DMS114 treated with DMSO at 0.1 percent for 48 hours (cell line): Measurements from ENCODE around the gene CHN2.
"Not testable (repeated sequence)": the region's sequence is repeated elsewhere in the genome, so short reads cannot be mapped to it uniquely, and the experiment has no call there.

ENCODE experiments used
- DNase-seq: peaks from one replicate; lab custom pipeline; 2025; ENCODE audit not compliant: unreplicated experiment; lab: John Stamatoyannopoulos, UW

CHN2 gene

GRCh38 chr7:29518616-29519015 lies 324.0 kb downstream of the CHN2 start:
- DNase-seq, result no peak

GRCh38 chr7:29523728-29524127 lies 329.2 kb downstream of the CHN2 start:
- DNase-seq, result no peak

DNA sequence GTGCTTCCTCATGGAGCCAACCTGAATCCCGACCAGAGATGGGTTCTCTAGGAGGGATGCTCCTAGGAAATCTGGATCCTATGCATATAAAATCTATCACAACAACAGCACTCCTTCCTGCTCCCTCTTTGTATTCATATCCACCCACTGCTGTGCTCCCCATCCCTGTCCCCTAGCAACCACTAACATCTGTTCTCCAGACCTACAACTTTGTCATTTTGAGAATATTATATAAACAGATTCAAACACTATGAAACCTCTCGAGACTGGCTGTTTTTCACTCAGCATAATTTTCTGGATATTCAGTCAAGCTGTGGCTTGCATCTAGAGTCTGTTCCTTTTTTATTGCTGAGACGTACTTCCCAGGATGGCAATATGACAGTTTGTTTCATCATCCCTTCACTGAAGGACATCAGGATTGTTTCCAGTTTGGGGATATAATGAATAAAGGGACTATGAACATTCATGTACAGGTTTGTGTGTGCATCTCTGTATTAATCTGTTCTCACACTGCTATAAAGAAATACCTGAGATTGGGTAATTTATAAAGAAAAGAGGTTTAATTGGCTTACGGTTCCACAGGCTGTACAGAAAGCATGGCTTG lies 333.0 kb downstream of the CHN2 start:
- DNase-seq, result no peak

GRCh38 chr7:29528526-29528925 lies 334.0 kb downstream of the CHN2 start:
- DNase-seq, result not testable (repeated sequence)
